Muscle of leg (tissue), 16 donors: ENCODE results near the gene ABCC3. TPM values are rescaled to one million over a fixed set of nuclear protein-coding genes. Genes with fewer than 3 reads are reported as not detected.
A peak's percentile ranks its signal among the peaks of the same experiment; 100 is the strongest.

Source experiments
- DNase-seq: peaks from one replicate; pipeline ENCODE4 v3.0.0; 2013
- H3K27ac ChIP-seq: one replicate; pipeline ENCODE4 v1.5.1; 2013; ENCODE audit warnings: mild to moderate bottlenecking, low read length, control low read depth
- H3K27me3 ChIP-seq: one replicate; pipeline ENCODE4 v1.6.1; 2013; ENCODE audit warnings: low read length; ENCODE audit not compliant: control insufficient read depth, insufficient read depth
- H3K36me3 ChIP-seq: one replicate; pipeline ENCODE4 v1.6.1; 2013; ENCODE audit warnings: low read length; ENCODE audit not compliant: control insufficient read depth, insufficient read depth
- H3K4me1 ChIP-seq: one replicate; pipeline ENCODE4 v1.6.1; 2013; ENCODE audit warnings: low read length; ENCODE audit not compliant: control insufficient read depth, insufficient read depth
- H3K4me3 ChIP-seq: one replicate; pipeline ENCODE4 v1.5.1; 2013; ENCODE audit warnings: low read length, control low read depth
- H3K9me3 ChIP-seq: replicated peaks from 2 replicates; pipeline ENCODE4 v1.6.1; 2013; ENCODE audit warnings: low read depth, low read length; ENCODE audit not compliant: control insufficient read depth
- WGBS: methylation state at CpG from one replicate; pipeline ENCODE4 v1.1.5; 2013; ENCODE audit warnings: missing lambda C conversion rate; ENCODE audit not compliant: insufficient coverage; 5-methylcytosine and 5-hydroxymethylcytosine counted together
- long read RNA-seq, 11 donors: transcript quantifications; one replicate each; lab custom pipeline, GENCODE V29; 2026
- polyA plus RNA-seq, 8 donors: library from polyadenylated mRNA; unstranded; fragments of 120-200 nt; gene quantifications; one replicate each; pipeline versions ENCODE4 v1.2.1 to v1.2.3, GENCODE V29; 2013; ENCODE audit warnings: inconsistent platforms in 1 of 8, low replicate concordance in 1 of 8; ENCODE audit not compliant: insufficient read length in 8 of 8, insufficient read depth in 1 of 8
- total RNA-seq: library from RNA; stranded (reverse); fragments of 120-200 nt; gene quantifications from one replicate; pipeline ENCODE4 v1.2.4, GENCODE V29; 2013

The ABCC3 gene
- total RNA-seq (0.27 TPM), polyA plus RNA-seq (1 to 10 TPM in 3 of 8 donors, under 1 TPM in 5; 0.24 to 8.0 (median 0.44) TPM)
- long read RNA-seq, donor 1 = 0 reads
- long read RNA-seq, donor 2 = 0 reads
- long read RNA-seq, donor 3 = 0 reads
- long read RNA-seq, donor 4 = 0 reads
- long read RNA-seq, donor 5 = 0 reads
- long read RNA-seq, donor 6 = 0 reads
- long read RNA-seq, donor 7 = 0 reads
- long read RNA-seq, donor 8, partial matches to known transcripts = 0 of 2 reads
- long read RNA-seq, donor 8, other reads (novel, unspliced or antisense) = 0 of 2 reads
- long read RNA-seq, donor 9 = 0 reads
- long read RNA-seq, donor 10 = 0 reads
- long read RNA-seq, donor 11 = 0 reads

GRCh38 chr17:50634224-50634914 lies at the start of gene ABCC3:
Gene ABCC3 (plus strand): TSS chr17:50634881. CDS start chr17:50634937, 56 bp downstream.
- Histone ChIP-seq H3K27ac (no peak within 1 kb of the TSS), H3K27me3 (peaks cover 83% of the 10 kb centered on the region), H3K36me3 (no peaks in the 10 kb centered on the region), H3K4me3 (no peak within 1 kb of the TSS), H3K4me1 (peaks cover 20% of the 10 kb centered on the region), H3K9me3 (no peaks in the 10 kb centered on the region)
- peak; percentile 18 for DNase-seq
- WGBS = 5% methylated on average over 40 of the region's 48 CpGs

DNA sequence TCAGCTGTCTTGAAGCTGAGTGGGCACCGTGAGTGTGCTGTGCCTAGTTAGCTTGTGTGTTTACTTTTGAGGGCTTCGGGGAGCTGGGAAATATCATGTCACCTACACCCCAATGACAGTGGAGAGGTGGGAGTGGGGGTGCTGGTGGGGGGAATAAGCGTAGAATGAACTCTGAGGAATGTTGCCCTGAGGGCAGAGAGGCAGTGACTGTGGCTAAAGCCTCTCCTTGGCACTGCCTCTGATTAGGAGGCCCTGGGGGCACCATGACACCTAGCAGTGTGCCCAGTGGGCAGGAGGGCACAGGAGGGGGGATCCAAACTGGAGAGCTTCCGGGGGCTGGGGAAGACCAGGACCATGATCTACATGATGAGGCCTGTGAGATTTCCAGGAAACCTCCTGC lies 49.3 kb upstream of the ABCC3 start:
- peaks cover 4% of the 10 kb centered on the region for H3K27me3 ChIP-seq
- H3K4me3 ChIP-seq = no peak overlapping the region
- H3K36me3 ChIP-seq = no peaks in the 10 kb centered on the region
- DNase-seq = no peak
- 76% methylated on average over 3 of the region's 4 CpGs for WGBS
- H3K27ac ChIP-seq = no peak overlapping the region
- H3K9me3 ChIP-seq = no peaks in the 10 kb centered on the region
- H3K4me1 ChIP-seq = peaks cover 62% of the 10 kb centered on the region

- Histone ChIP-seq H3K9me3 (no peaks in the 10 kb centered on the region), H3K4me3 (no peak overlapping the region), H3K4me1 (peaks cover 67% of the 10 kb centered on the region), H3K27ac (no peak overlapping the region), H3K27me3 (peaks cover 2% of the 10 kb centered on the region), H3K36me3 (no peaks in the 10 kb centered on the region)
- no peak for DNase-seq
- WGBS = 66% methylated on average over 8 of the region's 8 CpGs
Measured at GRCh38 chr17:50585891-50586290, 48.8 kb upstream of the ABCC3 start.

- no peak overlapping the region for H3K4me3 ChIP-seq
- no peak overlapping the region for H3K27ac ChIP-seq
- DNase-seq = no peak
- H3K9me3 ChIP-seq = no peaks in the 10 kb centered on the region
- peaks cover 2% of the 10 kb centered on the region for H3K27me3 ChIP-seq
- H3K36me3 ChIP-seq = no peaks in the 10 kb centered on the region
- 93% methylated on average over 5 of the region's 9 CpGs for WGBS
- peaks cover 73% of the 10 kb centered on the region for H3K4me1 ChIP-seq
Measured at GRCh38 chr17:50586421-50587247, 48.0 kb upstream of the ABCC3 start.

- 20% methylated on average over 1 of the region's 9 CpGs for WGBS
- no peaks in the 10 kb centered on the region for H3K36me3 ChIP-seq
- peaks cover 2% of the 10 kb centered on the region for H3K27me3 ChIP-seq
- H3K27ac ChIP-seq = no peak overlapping the region
- H3K4me1 ChIP-seq = peaks cover 73% of the 10 kb centered on the region
- DNase-seq = no peak
- H3K4me3 ChIP-seq = no peak overlapping the region
- no peaks in the 10 kb centered on the region for H3K9me3 ChIP-seq
Measured at GRCh38 chr17:50587571-50587970, 47.1 kb upstream of the ABCC3 start.

- Histone ChIP-seq H3K9me3 (no peaks in the 10 kb centered on the region), H3K27me3 (peaks cover 3% of the 10 kb centered on the region), H3K4me1 (peaks cover 76% of the 10 kb centered on the region), H3K36me3 (no peaks in the 10 kb centered on the region), H3K27ac (peak overlapping the region; percentile 13), H3K4me3 (no peak overlapping the region)
- peak; percentile 45 for DNase-seq
- 42% methylated on average over 14 of the region's 18 CpGs for WGBS
Measured at GRCh38 chr17:50588391-50589049, 46.2 kb upstream of the ABCC3 start.

DNA sequence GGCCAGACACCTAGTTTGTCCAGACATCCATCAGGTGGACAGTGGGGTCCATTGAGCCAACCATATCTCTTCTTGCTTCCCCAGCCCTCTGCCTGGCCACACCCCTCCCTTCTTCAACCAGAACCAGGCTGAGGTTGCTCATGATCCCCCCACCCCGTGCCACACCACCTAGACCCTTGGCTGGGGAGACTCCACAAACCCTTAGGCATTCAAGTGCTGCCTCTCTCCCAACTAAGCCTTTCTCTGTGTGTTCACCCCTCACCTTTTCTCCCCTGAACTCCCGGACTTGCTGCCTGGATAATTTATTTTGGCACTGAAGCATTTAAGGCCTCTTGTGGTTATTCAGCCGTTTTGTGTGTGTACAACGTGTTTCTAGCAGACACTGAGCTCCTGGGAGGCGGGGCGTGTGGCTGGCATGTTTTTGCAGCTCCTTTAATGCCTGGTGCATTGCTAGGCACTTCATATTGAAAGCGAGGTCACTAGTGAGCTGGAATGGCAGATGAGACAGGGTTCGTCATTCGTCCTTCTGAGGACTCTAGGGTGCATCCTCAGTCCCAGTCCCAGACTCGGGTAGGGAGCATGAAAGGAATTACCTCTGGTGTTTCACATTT lies 45.5 kb upstream of the ABCC3 start:
- DNase-seq = no peak
- Histone ChIP-seq H3K27ac (peak overlapping the region; percentile 13), H3K36me3 (no peaks in the 10 kb centered on the region), H3K4me1 (peaks cover 75% of the 10 kb centered on the region), H3K9me3 (no peaks in the 10 kb centered on the region), H3K4me3 (no peak overlapping the region), H3K27me3 (peaks cover 3% of the 10 kb centered on the region)
- 42% methylated on average over 9 of the region's 10 CpGs for WGBS

DNA sequence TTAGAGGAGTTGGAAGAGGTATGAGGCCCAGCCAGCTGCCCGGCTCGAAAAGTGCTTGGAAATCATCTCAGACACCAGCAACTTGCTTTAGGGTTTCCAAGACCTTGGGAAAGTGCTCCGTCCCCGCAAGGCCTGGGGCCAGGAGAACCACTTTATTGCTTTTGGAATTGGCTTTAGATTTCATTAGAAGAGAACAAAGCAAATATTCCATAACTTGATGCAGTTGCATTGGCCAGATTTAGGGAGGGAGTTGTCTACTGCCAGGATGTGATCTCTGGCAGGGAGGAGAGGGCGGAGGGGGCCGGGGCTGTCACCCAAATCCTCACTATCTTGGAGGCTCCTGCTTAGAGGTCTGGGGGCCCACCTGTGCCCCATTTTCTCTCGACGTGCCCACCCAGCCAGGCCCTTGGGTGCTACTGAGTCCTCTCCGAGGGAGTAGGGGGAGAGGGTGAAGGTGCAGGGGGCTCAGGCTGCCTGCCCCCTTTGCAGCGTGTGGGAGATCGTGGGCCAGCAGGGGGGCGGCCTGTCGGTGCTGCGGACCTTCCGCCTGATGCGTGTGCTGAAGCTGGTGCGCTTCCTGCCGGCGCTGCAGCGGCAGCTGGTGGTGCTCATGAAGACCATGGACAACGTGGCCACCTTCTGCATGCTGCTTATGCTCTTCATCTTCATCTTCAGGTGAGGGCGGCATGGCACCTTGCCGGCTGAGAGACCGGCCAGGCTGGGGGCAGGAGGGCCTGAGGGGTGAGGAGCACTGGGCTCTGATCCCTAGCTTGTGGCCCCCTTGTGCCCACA lies 43.5 kb upstream of the ABCC3 start:
- Histone ChIP-seq H3K4me1 (peaks cover 69% of the 10 kb centered on the region), H3K27me3 (peaks cover 8% of the 10 kb centered on the region), H3K9me3 (no peaks in the 10 kb centered on the region), H3K36me3 (no peaks in the 10 kb centered on the region), H3K27ac (no peak overlapping the region), H3K4me3 (no peak overlapping the region)
- peak; percentile 71 for DNase-seq
- WGBS = 85% methylated on average over 15 of the region's 24 CpGs

GRCh38 chr17:50593321-50593720 lies 41.4 kb upstream of the ABCC3 start:
- Histone ChIP-seq H3K27me3 (peaks cover 8% of the 10 kb centered on the region), H3K4me1 (peaks cover 58% of the 10 kb centered on the region), H3K4me3 (no peak overlapping the region), H3K27ac (no peak overlapping the region), H3K36me3 (no peaks in the 10 kb centered on the region), H3K9me3 (no peaks in the 10 kb centered on the region)
- no peak for DNase-seq
- WGBS = 55% methylated on average over 4 of the region's 10 CpGs
